Transverse colon (tissue), 4 donors: Measurements from ENCODE around the gene POMGNT2. TPM values are rescaled to one million over a fixed set of nuclear protein-coding genes. Genes with fewer than 3 reads are reported as not detected.

Experiments used
- DNase-seq: peaks from one replicate; pipeline ENCODE4 v3.0.0-alpha.2; 2019
- H3K27ac ChIP-seq, 4 donors: fragments of 200-600 bp; sonication (generic); 2 replicates each; pipeline ENCODE4 v1.5.1; 2016 to 2018; ENCODE audit warnings: inconsistent platforms in 4 of 4
- H3K27me3 ChIP-seq: fragments of 200-600 bp; sonication (generic); 2 replicates; pipeline ENCODE4 v1.5.1; 2017; ENCODE audit warnings: inconsistent platforms
- H3K36me3 ChIP-seq, 4 donors: fragments of 200-600 bp; sonication (generic); 2 replicates each; pipeline ENCODE4 v1.5.1; 2017 to 2019; ENCODE audit warnings: inconsistent platforms in 4 of 4
- H3K4me1 ChIP-seq, 4 donors: fragments of 200-600 bp; sonication (generic); 2 replicates each; pipeline ENCODE4 v1.5.1; 2017 to 2020; ENCODE audit warnings: inconsistent platforms in 4 of 4
- H3K4me3 ChIP-seq, 4 donors: fragments of 200-600 bp; sonication (generic); 1 replicate in 1 of 4; 2 replicates in 3 of 4; pipeline versions ENCODE4 v1.5.1 to v1.6.1; 2017 to 2019; ENCODE audit warnings: inconsistent platforms in 4 of 4
- H3K9me3 ChIP-seq, 2 donors: fragments of 200-600 bp; sonication (generic); 2 replicates each; pipeline ENCODE4 v1.5.1; 2017 to 2019; ENCODE audit warnings: inconsistent platforms in 2 of 2
- EP300 ChIP-seq: sonication (generic); formaldehyde crosslinking; IDR thresholded peaks from one replicate; pipeline ENCODE4 v1.6.1; 2017; ENCODE audit warnings: antibody characterized with exemption, low read depth
- POLR2A ChIP-seq: fragments of 450-650 bp; IDR thresholded peaks from one replicate; pipeline ENCODE4 v1.6.1; 2016; ENCODE audit warnings: antibody characterized with exemption, mild to moderate bottlenecking, moderate library complexity
- POLR2AphosphoS5 ChIP-seq, 3 donors: sonication (generic); formaldehyde crosslinking; IDR thresholded peaks; one replicate each; pipeline ENCODE4 v1.6.1; 2016; ENCODE audit warnings: antibody characterized with exemption in 3 of 3
- whole genome bisulfite sequencing, 2 donors: methylation state at CpG; one replicate each; pipeline ENCODE4 v1.1.5; 2018; ENCODE audit warnings: low coverage in 1 of 2; 5-methylcytosine and 5-hydroxymethylcytosine counted together
- in situ Hi-C, 4 donors: fragments of 200-750 bp; cut with MboI; loops; one replicate each; pipeline versions ENCODE4 v1.15.0 to v1.15.1; 2017; ENCODE audit warnings: low sequenced_read_pairs in 3 of 4, low pct_ligation_motif_present in 1 of 4, low pct_unique_long_range_greater_than_20kb in 1 of 4
- intact Hi-C: fragments of 100-400 bp; cut with DNase I; formaldehyde crosslinking; loops from one replicate; pipeline ENCODE4 v1.15.1; 2023; ENCODE audit warnings: low total_unique reads
- total RNA-seq, 4 donors: library from RNA; depleted of rRNA; stranded (reverse); fragments of >200 nt; gene quantifications; one replicate each; pipeline ENCODE4 v1.1.0, GENCODE V29; 2016
- TF ChIP-seq, protein P1 (sequence below), 5 experiments: fragments of 200-600 bp in 3 of 5; fragments of 450-650 bp in 2 of 5; sonication (generic) in 3 of 5; IDR thresholded peaks; 1 replicate in 2 of 5; 2 replicates in 3 of 5; pipeline ENCODE4 v1.5.1; 2016 to 2017; ENCODE audit warnings: antibody characterized with exemption in 5 of 5, inconsistent platforms in 3 of 5, mild to moderate bottlenecking in 2 of 5, moderate library complexity in 1 of 5

POMGNT2 gene
- total RNA-seq, 4 donors from 2014 or later: 3.2 to 7.8 (median 5.9) TPM

DNA sequence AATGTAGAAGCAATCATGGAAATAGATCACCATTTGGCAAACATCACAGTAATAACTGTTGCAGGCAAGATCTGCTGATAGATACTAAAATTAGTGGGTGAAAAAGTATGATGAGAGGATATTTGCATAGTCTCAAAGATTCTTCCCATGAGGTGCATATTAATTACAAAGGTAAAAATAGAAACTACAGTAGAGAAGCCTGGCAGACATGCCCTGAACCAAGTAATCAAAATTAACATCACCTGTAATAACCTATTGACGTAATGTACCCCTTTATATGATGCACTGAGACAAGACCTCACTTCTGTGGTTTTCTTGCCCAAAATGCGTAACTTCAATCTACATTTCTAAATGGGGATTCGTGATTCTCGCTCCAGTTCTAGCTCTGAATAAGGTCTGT is 14.4 kb downstream of the POMGNT2 start:
- Histone ChIP-seq H3K27ac (no peak overlapping the region), H3K27me3 (no peaks in the 10 kb centered on the region), H3K4me1 (peaks cover 0 to 4% (median 0%) of the 10 kb centered on the region in 4 donors), H3K36me3 (no peaks in the 10 kb centered on the region), H3K4me3 (no peak overlapping the region), H3K9me3 (no peaks in the 10 kb centered on the region)
- no peak for TF ChIP-seq EP300
- no peak for TF ChIP-seq POLR2AphosphoS5 (IDR thresholded peaks at IDR 0.05)
- TF ChIP-seq, protein P1, sequence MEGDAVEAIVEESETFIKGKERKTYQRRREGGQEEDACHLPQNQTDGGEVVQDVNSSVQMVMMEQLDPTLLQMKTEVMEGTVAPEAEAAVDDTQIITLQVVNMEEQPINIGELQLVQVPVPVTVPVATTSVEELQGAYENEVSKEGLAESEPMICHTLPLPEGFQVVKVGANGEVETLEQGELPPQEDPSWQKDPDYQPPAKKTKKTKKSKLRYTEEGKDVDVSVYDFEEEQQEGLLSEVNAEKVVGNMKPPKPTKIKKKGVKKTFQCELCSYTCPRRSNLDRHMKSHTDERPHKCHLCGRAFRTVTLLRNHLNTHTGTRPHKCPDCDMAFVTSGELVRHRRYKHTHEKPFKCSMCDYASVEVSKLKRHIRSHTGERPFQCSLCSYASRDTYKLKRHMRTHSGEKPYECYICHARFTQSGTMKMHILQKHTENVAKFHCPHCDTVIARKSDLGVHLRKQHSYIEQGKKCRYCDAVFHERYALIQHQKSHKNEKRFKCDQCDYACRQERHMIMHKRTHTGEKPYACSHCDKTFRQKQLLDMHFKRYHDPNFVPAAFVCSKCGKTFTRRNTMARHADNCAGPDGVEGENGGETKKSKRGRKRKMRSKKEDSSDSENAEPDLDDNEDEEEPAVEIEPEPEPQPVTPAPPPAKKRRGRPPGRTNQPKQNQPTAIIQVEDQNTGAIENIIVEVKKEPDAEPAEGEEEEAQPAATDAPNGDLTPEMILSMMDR (IDR thresholded peaks at IDR 0.05): no peak
- no peak for TF ChIP-seq POLR2A
- DNase-seq: no peak
- 96 to 100% methylated on average over 3 to 4 of the region's 4 CpGs for WGBS, 2 donors
- intact Hi-C loops (no loop called here), in situ Hi-C loops (no loop called here)

GRCh38 chr3:43090238-43090637 is 15.6 kb downstream of the POMGNT2 start:
- WGBS, 2 donors: 87 to 93% methylated on average over 3 of the region's 3 CpGs
- in situ Hi-C loops: no loop called here
- intact Hi-C loops: no loop called here
- H3K36me3 ChIP-seq: no peaks in the 10 kb centered on the region
- no peaks in the 10 kb centered on the region for H3K9me3 ChIP-seq
- H3K27ac ChIP-seq: no peak overlapping the region
- TF ChIP-seq EP300 (no peak), POLR2A (no peak), POLR2AphosphoS5 (IDR thresholded peaks at IDR 0.05) (no peak)
- TF ChIP-seq, protein P1 (IDR thresholded peaks at IDR 0.05): no peak
- no peaks in the 10 kb centered on the region for H3K27me3 ChIP-seq
- DNase-seq: no peak
- H3K4me3 ChIP-seq: no peak overlapping the region
- H3K4me1 ChIP-seq: peaks cover 0 to 4% (median 0%) of the 10 kb centered on the region in 4 donors

DNA sequence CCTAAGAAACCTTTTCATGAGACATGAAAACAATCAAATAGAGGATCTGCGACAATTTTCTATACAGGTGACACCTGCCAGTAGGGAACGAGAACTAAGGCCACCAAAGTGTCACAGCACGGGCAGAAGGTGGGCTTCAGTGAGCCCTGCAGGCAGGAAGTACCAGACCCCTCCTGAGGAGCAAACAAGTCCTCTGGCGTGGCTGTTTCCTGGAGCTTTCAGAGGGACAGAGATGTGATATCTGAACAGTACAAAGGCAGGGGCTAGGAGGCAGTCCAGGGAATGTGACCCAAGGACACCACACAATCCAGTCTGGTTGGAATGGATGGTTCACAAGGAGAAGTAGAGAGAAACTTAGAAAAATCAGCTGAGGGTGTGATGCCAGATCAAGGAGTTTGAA is 16.8 kb downstream of the POMGNT2 start:
- WGBS, 2 donors: 92% methylated on average over 4 of the region's 4 CpGs; no CpG with 5 or more reads in 1 of the 2 donors
- H3K9me3 ChIP-seq: no peaks in the 10 kb centered on the region
- H3K27me3 ChIP-seq: no peaks in the 10 kb centered on the region
- DNase-seq: no peak
- no peak overlapping the region for H3K27ac ChIP-seq
- peaks cover 0 to under 1% (median 0%) of the 10 kb centered on the region in 4 donors for H3K4me1 ChIP-seq
- no peak for TF ChIP-seq EP300
- TF ChIP-seq POLR2A: no peak
- TF ChIP-seq, protein P1 (IDR thresholded peaks at IDR 0.05): no peak
- TF ChIP-seq POLR2AphosphoS5 (IDR thresholded peaks at IDR 0.05): no peak
- H3K4me3 ChIP-seq: no peak overlapping the region
- intact Hi-C loops: no loop called here
- no peaks in the 10 kb centered on the region for H3K36me3 ChIP-seq
- in situ Hi-C loops: no loop called here

DNA sequence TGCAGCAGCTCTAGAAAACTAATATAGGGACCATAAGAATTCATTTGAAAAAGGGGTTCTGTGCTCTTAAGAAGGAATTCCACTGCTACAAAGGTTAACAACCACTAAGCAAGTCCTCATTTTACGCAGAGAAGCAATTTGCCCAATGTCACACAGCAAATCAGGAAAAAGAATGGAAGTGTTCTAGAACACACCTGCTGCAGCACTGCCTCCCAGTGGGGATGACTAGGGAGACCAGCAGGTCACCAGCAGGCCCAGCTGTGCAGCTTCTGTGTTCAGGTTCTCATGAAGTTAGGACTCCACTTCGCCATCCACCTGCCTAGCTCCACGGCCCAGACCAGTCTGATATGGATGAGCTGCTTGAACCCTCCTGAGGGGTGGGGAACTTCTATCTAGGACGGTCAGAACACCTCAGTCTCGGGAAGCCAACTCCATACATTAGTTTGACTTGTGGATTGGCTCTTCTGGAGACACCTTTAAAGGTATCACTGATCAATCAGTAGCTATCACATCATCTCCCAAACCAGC is 18.6 kb downstream of the POMGNT2 start:
- DNase-seq: no peak
- in situ Hi-C loops: no loop called here
- H3K4me1 ChIP-seq: no peaks in the 10 kb centered on the region

More for the DNA sequence above, 18.6 kb downstream of the POMGNT2 start:
- Histone ChIP-seq H3K27me3 (no peaks in the 10 kb centered on the region), H3K4me3 (no peak overlapping the region), H3K27ac (no peak overlapping the region), H3K9me3 (no peaks in the 10 kb centered on the region), H3K36me3 (no peaks in the 10 kb centered on the region)
- WGBS, 2 donors: 87 to 100% methylated on average over 1 to 5 of the region's 5 CpGs
- TF ChIP-seq POLR2AphosphoS5 (IDR thresholded peaks at IDR 0.05): no peak
- TF ChIP-seq, protein P1 (IDR thresholded peaks at IDR 0.05): no peak
- TF ChIP-seq EP300: no peak
- TF ChIP-seq POLR2A: no peak
- intact Hi-C loops: no loop called here
